Neural progenitor cell (in vitro differentiated cells): Measurements from ENCODE around the gene SBSN. TPM values are rescaled to one million over a fixed set of nuclear protein-coding genes. Genes with fewer than 3 reads are reported as not detected.

Experiments
- DNase-seq: peaks from one replicate; pipeline ENCODE4 v3.0.0-alpha.2; 2016; ENCODE audit warnings: low spot score
- H2AFZ ChIP-seq: fragments of 200-600 bp; sonication (generic); replicated peaks from 2 replicates; pipeline ENCODE4 v1.6.1; 2016; ENCODE audit warnings: antibody characterized with exemption
- H3F3A ChIP-seq: fragments of 200-600 bp; sonication (generic); 2 replicates; pipeline ENCODE4 v1.6.1; 2016; ENCODE audit warnings: antibody characterized with exemption, low read depth
- H3K27ac ChIP-seq: fragments of 200-600 bp; sonication (generic); 2 replicates; pipeline ENCODE4 v1.5.1; 2016; ENCODE audit warnings: mild to moderate bottlenecking
- H3K27me3 ChIP-seq: fragments of 200-600 bp; sonication (generic); 2 replicates; pipeline ENCODE4 v1.6.1; 2016; ENCODE audit warnings: mild to moderate bottlenecking, moderate library complexity
- H3K36me3 ChIP-seq: fragments of 200-600 bp; sonication (generic); 2 replicates; pipeline ENCODE4 v1.5.1; 2016
- H3K4me1 ChIP-seq: fragments of 200-600 bp; sonication (generic); 2 replicates; pipeline ENCODE4 v1.6.1; 2016; ENCODE audit warnings: mixed run types
- H3K4me2 ChIP-seq: fragments of 200-600 bp; sonication (generic); 2 replicates; pipeline ENCODE4 v1.6.1; 2016
- H3K4me3 ChIP-seq: fragments of 200-600 bp; sonication (generic); 2 replicates; pipeline ENCODE4 v1.5.1; 2016
- H3K79me2 ChIP-seq: fragments of 200-600 bp; sonication (generic); 2 replicates; pipeline ENCODE4 v1.6.1; 2016; ENCODE audit warnings: low read depth
- H3K9ac ChIP-seq: fragments of 200-600 bp; sonication (generic); 2 replicates; pipeline ENCODE4 v1.6.1; 2016
- H3K9me3 ChIP-seq: fragments of 200-600 bp; sonication (generic); 2 replicates; pipeline ENCODE4 v1.5.1; 2016; ENCODE audit warnings: low read depth
- H4K20me1 ChIP-seq: fragments of 200-600 bp; sonication (generic); 2 replicates; pipeline ENCODE4 v1.6.1; 2016; ENCODE audit warnings: low read depth
- H3K27ac Mint-ChIP-seq: 3 replicates; pipeline ENCODE4 v1.8.0; 2021; ENCODE audit warnings: mixed read lengths
- H3K27me3 Mint-ChIP-seq: 2 replicates; pipeline ENCODE4 v1.8.0; 2022; ENCODE audit warnings: low read depth, mild to moderate bottlenecking, inconsistent platforms, moderate library complexity, mixed read lengths; ENCODE audit not compliant: insufficient read depth
- H3K36me3 Mint-ChIP-seq: 3 replicates; pipeline ENCODE4 v1.8.0; 2021; ENCODE audit warnings: mixed read lengths
- H3K4me1 Mint-ChIP-seq: 3 replicates; pipeline ENCODE4 v1.8.0; 2021; ENCODE audit warnings: mixed read lengths
- H3K4me3 Mint-ChIP-seq: 3 replicates; pipeline ENCODE4 v1.8.0; 2021; ENCODE audit warnings: mild to moderate bottlenecking, moderate library complexity, mixed read lengths
- H3K9me3 Mint-ChIP-seq: 3 replicates; pipeline ENCODE4 v1.8.0; 2020; ENCODE audit warnings: mixed read lengths
- CTCF ChIP-seq: fragments of 200-600 bp; sonication (generic); IDR thresholded peaks from 2 replicates; pipeline ENCODE4 v1.5.1; 2017; ENCODE audit warnings: antibody characterized with exemption, mild to moderate bottlenecking
- EZH2 ChIP-seq: fragments of 200-600 bp; sonication (generic); IDR thresholded peaks from 2 replicates; pipeline ENCODE4 v1.6.1; 2017; ENCODE audit warnings: antibody characterized with exemption, mild to moderate bottlenecking, moderate library complexity
- EZH2phosphoT487 ChIP-seq: fragments of 200-600 bp; sonication (generic); IDR thresholded peaks from 2 replicates; pipeline ENCODE4 v1.6.1; 2017; ENCODE audit warnings: antibody characterized with exemption
- total RNA-seq: library from RNA; depleted of rRNA; stranded (reverse); fragments of >200 nt; gene quantifications from 2 replicates; pipeline ENCODE4 v1.2.3, GENCODE V29; 2015; ENCODE audit warnings: low replicate concordance

Gene SBSN
- total RNA-seq, 1 donor from 2014 or later = not detected

GRCh38 chr19:35509861-35510625, 18.1 kb downstream of the SBSN start:
- Histone ChIP-seq H3K27me3 (peaks cover 28% of the 10 kb centered on the region), H2AFZ (peak overlapping the region; percentile 91), H3K27ac (peak overlapping the region; percentile 34), H3K4me3 (peak overlapping the region; percentile 74), H4K20me1 (no peaks in the 10 kb centered on the region), H3K9me3 (no peaks in the 10 kb centered on the region), H3K4me1 (peaks cover 4% of the 10 kb centered on the region), H3K4me2 (peak overlapping the region; percentile 85), H3K36me3 (no peaks in the 10 kb centered on the region), H3F3A (peaks cover 10% of the 10 kb centered on the region), H3K79me2 (peaks cover 19% of the 10 kb centered on the region), H3K9ac (peak overlapping the region; percentile 31)
- DNase-seq = peak; percentile 93
- H3K4me3 Mint-ChIP-seq = peak overlapping the region; percentile 78
- H3K4me1 Mint-ChIP-seq = peaks cover 7% of the 10 kb centered on the region
- no peaks in the 10 kb centered on the region for H3K9me3 Mint-ChIP-seq
- no peaks in the 10 kb centered on the region for H3K36me3 Mint-ChIP-seq
- no peak overlapping the region for H3K27ac Mint-ChIP-seq
- H3K27me3 Mint-ChIP-seq = peaks cover 47% of the 10 kb centered on the region
- TF ChIP-seq EZH2 (peak; percentile 38), CTCF (peak; percentile 93), EZH2phosphoT487 (no peak)

- Histone ChIP-seq H3K4me3 (peak overlapping the region; percentile 74), H3K27me3 (peaks cover 23% of the 10 kb centered on the region), H3K36me3 (no peaks in the 10 kb centered on the region), H4K20me1 (no peaks in the 10 kb centered on the region), H3K27ac (no peak overlapping the region), H3K4me2 (peak overlapping the region; percentile 85), H3K9me3 (no peaks in the 10 kb centered on the region), H3K9ac (no peak overlapping the region), H2AFZ (peak overlapping the region; percentile 91), H3K4me1 (peaks cover 4% of the 10 kb centered on the region), H3F3A (peaks cover 10% of the 10 kb centered on the region), H3K79me2 (peaks cover 19% of the 10 kb centered on the region)
- peak overlapping the region; percentile 78 for H3K4me3 Mint-ChIP-seq
- H3K27me3 Mint-ChIP-seq = peaks cover 47% of the 10 kb centered on the region
- DNase-seq = peak; percentile 62
- H3K4me1 Mint-ChIP-seq = peaks cover 7% of the 10 kb centered on the region
- H3K36me3 Mint-ChIP-seq = no peaks in the 10 kb centered on the region
- H3K27ac Mint-ChIP-seq = peak overlapping the region; percentile 25
- TF ChIP-seq EZH2 (no peak), CTCF (no peak), EZH2phosphoT487 (no peak)
- no peaks in the 10 kb centered on the region for H3K9me3 Mint-ChIP-seq
Measured at GRCh38 chr19:35509018-35509652, 19.0 kb downstream of the SBSN start.

GRCh38 chr19:35508129-35508528, 20.0 kb downstream of the SBSN start:
- H3K27ac Mint-ChIP-seq = no peak overlapping the region
- no peaks in the 10 kb centered on the region for H4K20me1 ChIP-seq
- peaks cover 4% of the 10 kb centered on the region for H3K4me1 ChIP-seq
- H3K9ac ChIP-seq = no peak overlapping the region
- H2AFZ ChIP-seq = no peak overlapping the region
- H3K9me3 ChIP-seq = no peaks in the 10 kb centered on the region
- no peaks in the 10 kb centered on the region for H3K36me3 Mint-ChIP-seq
- TF ChIP-seq EZH2phosphoT487 = no peak
- TF ChIP-seq CTCF = no peak
- TF ChIP-seq EZH2 = no peak
- H3K4me3 ChIP-seq = peak overlapping the region; percentile 74
- no peak overlapping the region for H3K27ac ChIP-seq
- peaks cover 47% of the 10 kb centered on the region for H3K27me3 Mint-ChIP-seq
- peak overlapping the region; percentile 85 for H3K4me2 ChIP-seq
- no peaks in the 10 kb centered on the region for H3K9me3 Mint-ChIP-seq
- DNase-seq = no peak
- no peaks in the 10 kb centered on the region for H3K36me3 ChIP-seq
- no peak overlapping the region for H3K4me3 Mint-ChIP-seq
- peaks cover 19% of the 10 kb centered on the region for H3K79me2 ChIP-seq
- H3K4me1 Mint-ChIP-seq = peaks cover 7% of the 10 kb centered on the region
- peaks cover 16% of the 10 kb centered on the region for H3K27me3 ChIP-seq
- H3F3A ChIP-seq = peaks cover 10% of the 10 kb centered on the region
